Activated CD4-positive, alpha-beta T cell treated with anti-CD3 and anti-CD28 coated beads for 36 hours (primary cell): ENCODE results near the gene PYCARD. TPM values are rescaled to one million over a fixed set of nuclear protein-coding genes. Genes with fewer than 3 reads are reported as not detected.
"Not testable (repeated sequence)": the region's sequence is repeated elsewhere in the genome, so short reads cannot be mapped to it uniquely, and the experiment has no call there.

Source experiments
- ATAC-seq: fragments of 200-7000 bp; cut with Tn5 transposase; one replicate; pipeline ENCODE4 v1.10.0; 2021; ENCODE audit warnings: mild to moderate bottlenecking, moderate library complexity
- CTCF ChIA-PET: fragments of 350-600 bp; sonication (Branson Sonifier 250); formaldehyde crosslinking; loops from one replicate; lab custom pipeline; 2021; ENCODE audit warnings: antibody characterized with exemption; lab: Charles Lee
- POLR2A ChIA-PET: fragments of 350-600 bp; sonication (Branson Sonifier 250); formaldehyde crosslinking; loops from one replicate; lab custom pipeline; 2021; ENCODE audit warnings: antibody characterized with exemption, inconsistent platforms; lab: Charles Lee
- DNase-seq: peaks from one replicate; pipeline ENCODE4 v3.0.0-alpha.2; 2020
- H3K27ac Mint-ChIP-seq: one replicate; pipeline ENCODE4 v1.8.0; 2021; ENCODE audit warnings: mixed read lengths
- H3K27me3 Mint-ChIP-seq: one replicate; pipeline ENCODE4 v1.8.0; 2021; ENCODE audit warnings: mixed read lengths
- H3K36me3 Mint-ChIP-seq: one replicate; pipeline ENCODE4 v1.8.0; 2021; ENCODE audit warnings: low read depth, mixed read lengths
- H3K4me1 Mint-ChIP-seq: one replicate; pipeline ENCODE4 v1.8.0; 2021; ENCODE audit warnings: mixed read lengths
- H3K4me3 Mint-ChIP-seq: one replicate; pipeline ENCODE4 v1.8.0; 2021; ENCODE audit warnings: mild to moderate bottlenecking, moderate library complexity, mixed read lengths
- H3K9me3 Mint-ChIP-seq: one replicate; pipeline ENCODE4 v1.8.0; 2021; ENCODE audit warnings: low read depth, mixed read lengths
- intact Hi-C, 2 experiments: fragments of 100-400 bp; cut with DNase I in 1 of 2; cut with micrococcal nuclease in 1 of 2; formaldehyde crosslinking; loops; one replicate each; pipeline versions ENCODE4 v1.14.2 to v1.15.1; 2022 to 2024; cut with DNase I, micrococcal nuclease
- total RNA-seq, 2 experiments: library from RNA; stranded (reverse); gene quantifications; one replicate each; pipeline ENCODE4 v1.2.3, GENCODE V29; 2021

The PYCARD gene
- total RNA-seq, 2 experiments from 2014 or later: 5.7 TPM

- ChIA-PET POLR2A (interaction anchor here (0.6 to 2.3 kb wide), 11 partner anchors 8 to 302 kb away, joined by 3 to 12 read pairs (median 3); partner anchors contain the start of gene KAT8), CTCF (interaction anchor here (0.7 to 1.0 kb wide), 2 partner anchors 21 to 41 kb away, joined by 4 read pairs; no protein-coding TSS in a partner anchor)
- Mint-ChIP-seq H3K4me3 (no peak overlapping the region), H3K27ac (peak overlapping the region; percentile 4), H3K4me1 (peaks cover 64% of the 10 kb centered on the region), H3K36me3 (peaks cover 48% of the 10 kb centered on the region), H3K9me3 (no peaks in the 10 kb centered on the region), H3K27me3 (no peaks in the 10 kb centered on the region)
- intact Hi-C loops: loop anchor here in 1 of 2 experiments (5.0 kb wide), 1 partner anchor 244 kb away; the partner anchor contains the start of gene ZNF843
- DNase-seq (no peak), ATAC-seq (no peak)
Measured at GRCh38 chr16:31198207-31198882, 4.2 kb downstream of the PYCARD start.

GRCh38 chr16:31196324-31197088 is 6.1 kb downstream of the PYCARD start:
- ATAC-seq: no peak
- H3K27ac Mint-ChIP-seq: no peak overlapping the region
- H3K36me3 Mint-ChIP-seq: peaks cover 65% of the 10 kb centered on the region
- no peaks in the 10 kb centered on the region for H3K9me3 Mint-ChIP-seq
- DNase-seq: no peak
- no peaks in the 10 kb centered on the region for H3K27me3 Mint-ChIP-seq
- H3K4me1 Mint-ChIP-seq: peaks cover 61% of the 10 kb centered on the region
- H3K4me3 Mint-ChIP-seq: no peak overlapping the region
- POLR2A ChIA-PET: interaction anchor here (0.6 to 2.3 kb wide), 7 partner anchors 9 to 241 kb away, joined by 3 to 12 read pairs (median 4); partner anchors contain the start of gene FUS
- CTCF ChIA-PET: interaction anchor here (1.2 kb wide), 1 partner anchor 187 kb away, joined by 3 read pairs; no protein-coding TSS in a partner anchor
- intact Hi-C loops: loop anchor here (2.0 to 5.0 kb wide), 3 partner anchors 14 to 246 kb away; partner anchors contain the start of gene ZNF843 (in 1 of the 2)

GRCh38 chr16:31195861-31196260 is 6.7 kb downstream of the PYCARD start:
- CTCF ChIA-PET: interaction anchor here (1.2 kb wide), 1 partner anchor 187 kb away, joined by 3 read pairs; no protein-coding TSS in a partner anchor
- H3K9me3 Mint-ChIP-seq, H3K27ac Mint-ChIP-seq, H3K4me3 Mint-ChIP-seq, DNase-seq, ATAC-seq, H3K27me3 Mint-ChIP-seq: not testable (repeated sequence)
- POLR2A ChIA-PET: interaction anchor here (0.8 to 1.6 kb wide), 7 partner anchors 8 to 197 kb away, joined by 3 to 8 read pairs (median 4); no protein-coding TSS in a partner anchor
- Mint-ChIP-seq H3K36me3 (peaks cover 68% of the 10 kb centered on the region), H3K4me1 (peaks cover 58% of the 10 kb centered on the region)
- intact Hi-C loops: loop anchor here (1.0 to 5.0 kb wide), 4 partner anchors 10 to 246 kb away; partner anchors contain the start of gene ZNF843 (in 1 of the 2)

- H3K36me3 Mint-ChIP-seq: peaks cover 77% of the 10 kb centered on the region
- POLR2A ChIA-PET: interaction anchor here (1.1 to 1.6 kb wide), 4 partner anchors 9 to 14 kb away, joined by 4 to 8 read pairs (median 6); no protein-coding TSS in a partner anchor
- no peaks in the 10 kb centered on the region for H3K27me3 Mint-ChIP-seq
- peak overlapping the region; percentile 22 for H3K27ac Mint-ChIP-seq
- H3K4me1 Mint-ChIP-seq: peaks cover 58% of the 10 kb centered on the region
- CTCF ChIA-PET: no interaction called here
- no peaks in the 10 kb centered on the region for H3K9me3 Mint-ChIP-seq
- intact Hi-C loops: loop anchor here (1.0 to 5.0 kb wide), 2 partner anchors 9 to 247 kb away; partner anchors contain the start of gene ZNF843 (in 1 of the 2)
- no peak overlapping the region for H3K4me3 Mint-ChIP-seq
- no peak for DNase-seq
- ATAC-seq: peak; percentile 24
Measured at GRCh38 chr16:31194898-31195297, 7.7 kb downstream of the PYCARD start.

GRCh38 chr16:31193874-31194273 is 8.7 kb downstream of the PYCARD start:
- Mint-ChIP-seq H3K27me3 (no peaks in the 10 kb centered on the region), H3K4me1 (peaks cover 59% of the 10 kb centered on the region), H3K9me3 (no peaks in the 10 kb centered on the region), H3K36me3 (peaks cover 79% of the 10 kb centered on the region), H3K27ac (no peak overlapping the region), H3K4me3 (no peak overlapping the region)
- intact Hi-C loops: no loop called here
- CTCF ChIA-PET: interaction anchor here (0.7 kb wide), 1 partner anchor 62 kb away, joined by 3 read pairs; no protein-coding TSS in a partner anchor
- ATAC-seq (no peak), DNase-seq (no peak)
- POLR2A ChIA-PET: interaction anchor here (0.7 to 2.3 kb wide), 4 partner anchors 11 to 52 kb away, joined by 3 to 16 read pairs (median 6); partner anchors contain the start of gene FUS

- DNase-seq (no peak), ATAC-seq (no peak)
- POLR2A ChIA-PET: interaction anchor here (0.6 to 2.3 kb wide), 4 partner anchors 8 to 290 kb away, joined by 3 to 16 read pairs (median 8); partner anchors contain the start of gene SLC5A2
- CTCF ChIA-PET: interaction anchor here (0.7 kb wide), 1 partner anchor 63 kb away, joined by 3 read pairs; no protein-coding TSS in a partner anchor
- peaks cover 83% of the 10 kb centered on the region for H3K36me3 Mint-ChIP-seq
- H3K4me3 Mint-ChIP-seq: no peak overlapping the region
- peaks cover 58% of the 10 kb centered on the region for H3K4me1 Mint-ChIP-seq
- H3K27me3 Mint-ChIP-seq: no peaks in the 10 kb centered on the region
- intact Hi-C loops: no loop called here
- H3K27ac Mint-ChIP-seq: peak overlapping the region; percentile 80
- no peaks in the 10 kb centered on the region for H3K9me3 Mint-ChIP-seq
Measured at GRCh38 chr16:31192856-31193642, 9.5 kb downstream of the PYCARD start.

- POLR2A ChIA-PET: interaction anchor here (0.6 to 2.3 kb wide), 5 partner anchors 9 to 246 kb away, joined by 3 to 16 read pairs (median 11); partner anchors contain the start of gene FUS
- ATAC-seq: no peak
- intact Hi-C loops: no loop called here
Measured at GRCh38 chr16:31191697-31192428, 10.7 kb downstream of the PYCARD start.

GRCh38 chr16:31190818-31191444 is 11.6 kb downstream of the PYCARD start:
- ChIA-PET CTCF (no interaction called here), POLR2A (interaction anchor here (1.1 to 2.3 kb wide), 3 partner anchors 8 to 11 kb away, joined by 3 to 21 read pairs (median 5); partner anchors contain the start of gene FUS)
- Mint-ChIP-seq H3K36me3 (peaks cover 96% of the 10 kb centered on the region), H3K9me3 (no peaks in the 10 kb centered on the region), H3K27ac (peak overlapping the region; percentile 20), H3K4me3 (no peak overlapping the region), H3K4me1 (peaks cover 73% of the 10 kb centered on the region), H3K27me3 (no peaks in the 10 kb centered on the region)
- DNase-seq (no peak), ATAC-seq (no peak)
- intact Hi-C loops: no loop called here

More at GRCh38 chr16:31191697-31192428, 10.7 kb downstream of the PYCARD start:
- Mint-ChIP-seq H3K9me3 (no peaks in the 10 kb centered on the region), H3K4me1 (peaks cover 67% of the 10 kb centered on the region), H3K36me3 (peaks cover 94% of the 10 kb centered on the region), H3K4me3 (no peak overlapping the region), H3K27ac (peak overlapping the region; percentile 56), H3K27me3 (no peaks in the 10 kb centered on the region)
- no peak for DNase-seq
- CTCF ChIA-PET: no interaction called here

- no peaks in the 10 kb centered on the region for H3K27me3 Mint-ChIP-seq
Measured at GRCh38 chr16:31190061-31190460, 12.5 kb downstream of the PYCARD start.

More at GRCh38 chr16:31190061-31190460, 12.5 kb downstream of the PYCARD start:
- H3K4me3 Mint-ChIP-seq: no peak overlapping the region
- intact Hi-C loops: no loop called here
- POLR2A ChIA-PET: interaction anchor here (0.6 to 2.3 kb wide), 2 partner anchors 10 to 62 kb away, joined by 3 to 21 read pairs; partner anchors contain the start of gene FUS
- peaks cover 97% of the 10 kb centered on the region for H3K36me3 Mint-ChIP-seq
- peaks cover 81% of the 10 kb centered on the region for H3K4me1 Mint-ChIP-seq
- ATAC-seq: no peak
- CTCF ChIA-PET: no interaction called here
- DNase-seq: no peak
- peak overlapping the region; percentile 32 for H3K27ac Mint-ChIP-seq
- no peaks in the 10 kb centered on the region for H3K9me3 Mint-ChIP-seq
